ENCODE results near the gene SSRP1.
"Not testable (repeated sequence)": the region's sequence is repeated elsewhere in the genome, so short reads cannot be mapped to it uniquely, and the experiment has no call there.

The SSRP1 gene, protein sequence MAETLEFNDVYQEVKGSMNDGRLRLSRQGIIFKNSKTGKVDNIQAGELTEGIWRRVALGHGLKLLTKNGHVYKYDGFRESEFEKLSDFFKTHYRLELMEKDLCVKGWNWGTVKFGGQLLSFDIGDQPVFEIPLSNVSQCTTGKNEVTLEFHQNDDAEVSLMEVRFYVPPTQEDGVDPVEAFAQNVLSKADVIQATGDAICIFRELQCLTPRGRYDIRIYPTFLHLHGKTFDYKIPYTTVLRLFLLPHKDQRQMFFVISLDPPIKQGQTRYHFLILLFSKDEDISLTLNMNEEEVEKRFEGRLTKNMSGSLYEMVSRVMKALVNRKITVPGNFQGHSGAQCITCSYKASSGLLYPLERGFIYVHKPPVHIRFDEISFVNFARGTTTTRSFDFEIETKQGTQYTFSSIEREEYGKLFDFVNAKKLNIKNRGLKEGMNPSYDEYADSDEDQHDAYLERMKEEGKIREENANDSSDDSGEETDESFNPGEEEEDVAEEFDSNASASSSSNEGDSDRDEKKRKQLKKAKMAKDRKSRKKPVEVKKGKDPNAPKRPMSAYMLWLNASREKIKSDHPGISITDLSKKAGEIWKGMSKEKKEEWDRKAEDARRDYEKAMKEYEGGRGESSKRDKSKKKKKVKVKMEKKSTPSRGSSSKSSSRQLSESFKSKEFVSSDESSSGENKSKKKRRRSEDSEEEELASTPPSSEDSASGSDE
- total RNA-seq: 36.3 to 124 (median 63.5) reads per million in 17 experiments

DNA sequence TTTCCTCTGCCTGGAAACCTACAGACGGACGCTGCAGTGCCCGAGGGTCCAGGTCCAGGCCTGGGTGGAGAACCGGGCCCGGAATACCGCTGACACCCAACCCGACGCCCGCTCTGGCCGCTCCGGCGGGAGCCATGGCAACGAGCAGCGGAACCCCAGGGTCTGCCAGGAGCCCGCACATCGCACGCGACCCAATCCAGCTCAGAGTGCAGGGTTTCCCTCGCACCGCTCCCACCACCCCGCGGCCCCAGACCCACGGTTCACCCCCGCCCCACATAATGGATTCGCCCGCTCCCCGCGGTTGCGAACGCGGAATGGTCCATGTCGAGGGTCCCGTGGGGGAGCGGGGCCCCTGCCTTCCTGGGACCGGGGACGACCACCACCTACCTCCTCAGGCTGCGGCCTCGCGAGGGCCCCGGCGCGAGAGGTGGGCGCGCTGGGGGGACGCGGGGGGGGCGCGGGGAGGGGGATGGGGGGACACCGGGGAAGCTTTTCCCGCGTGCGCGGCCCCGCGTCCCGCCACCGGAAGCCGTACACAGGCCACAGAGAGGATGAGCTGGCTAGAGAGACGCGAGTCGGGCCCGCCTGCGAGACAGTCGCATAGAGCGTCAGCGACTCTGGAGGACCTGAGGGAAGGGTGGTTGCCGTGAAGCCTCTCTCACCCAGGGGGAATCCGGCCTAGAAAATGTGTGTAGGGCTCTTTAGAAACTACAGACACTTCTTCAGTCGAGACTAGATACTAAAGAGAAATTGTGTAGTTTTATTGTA lies at the start of gene SSRP1:
Gene SSRP1, minus strand, starts transcription at position 550 of the 768 bp plus-strand sequence. CDS start 771 bp downstream, outside the sequence.
- DNase-seq: peak; percentile 88 to 93 (median 92)

DNA sequence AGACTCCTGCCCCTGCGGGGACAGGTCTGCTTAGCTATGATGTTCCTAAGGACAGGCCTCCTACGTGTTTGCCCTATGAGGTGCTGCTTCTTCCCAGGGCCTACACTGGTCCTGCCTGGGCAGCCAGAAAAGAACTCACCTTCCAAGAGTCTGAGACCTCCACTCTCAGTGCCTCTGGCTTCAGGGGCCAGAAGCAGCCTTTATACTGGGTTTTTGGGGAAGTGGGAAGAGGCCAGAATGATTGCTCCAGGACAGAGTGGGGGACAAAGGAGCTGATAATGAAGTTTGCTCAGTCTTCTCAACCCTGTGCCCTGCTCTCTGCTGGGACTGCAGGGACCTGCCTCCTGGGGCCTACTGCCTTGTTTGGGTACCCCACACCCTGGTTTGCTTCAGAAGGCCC lies 45.3 kb upstream of the SSRP1 start, which contains the start of gene PRG3:
Gene PRG3, minus strand, starts transcription at position 176 of the 400 bp plus-strand sequence. CDS start 442 bp downstream, outside the sequence.
- no peak for DNase-seq

DNA sequence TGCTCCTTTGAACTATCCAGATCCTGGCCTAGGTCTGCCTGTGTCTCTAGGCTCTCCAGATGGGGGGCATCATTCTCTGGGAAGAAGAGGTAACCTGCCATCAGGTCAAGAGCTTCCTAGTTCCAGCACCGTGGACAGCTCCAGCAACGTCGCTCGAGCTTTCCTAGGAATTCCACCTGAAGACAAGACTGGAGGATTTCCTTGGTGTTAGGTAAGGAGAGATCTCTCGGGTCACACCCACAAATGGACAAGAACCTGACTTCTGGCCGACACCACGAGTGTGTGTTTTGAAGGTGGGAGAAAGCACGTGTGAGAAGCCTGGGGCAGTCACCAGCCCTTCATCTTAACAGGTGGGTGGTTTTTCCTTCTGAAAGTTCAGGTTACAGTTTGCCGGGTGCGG lies 44.0 kb upstream of the SSRP1 start:
- DNase-seq: peak in 1 of 4 experiments; percentile 54

DNA sequence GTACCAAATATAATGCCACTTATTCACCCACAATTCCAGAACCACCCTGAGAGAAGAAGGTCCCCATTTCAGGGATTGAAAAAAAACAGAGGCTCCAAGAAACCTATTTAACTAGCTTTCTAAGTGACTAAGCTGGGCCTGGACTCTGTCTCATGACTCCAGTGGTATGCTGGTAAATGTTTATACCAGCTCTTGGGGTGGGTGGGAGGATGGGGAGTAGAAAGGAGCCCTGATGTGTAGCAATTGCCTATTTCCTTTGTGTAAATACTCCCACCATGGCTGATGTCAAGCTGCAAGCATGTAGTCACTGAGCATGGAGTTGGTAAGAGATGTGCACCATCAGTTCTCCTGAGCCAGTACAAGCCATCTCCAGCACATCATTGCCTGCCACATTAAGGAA lies 42.5 kb upstream of the SSRP1 start:
- DNase-seq: peak; percentile 68 to 87 (median 74)

- DNase-seq: no peak
These were observed 41.4 kb upstream of the SSRP1 start for GRCh38 chr11:57377107-57377506.

GRCh38 chr11:57376095-57377090 lies 40.7 kb upstream of the SSRP1 start:
- no peak for DNase-seq

DNA sequence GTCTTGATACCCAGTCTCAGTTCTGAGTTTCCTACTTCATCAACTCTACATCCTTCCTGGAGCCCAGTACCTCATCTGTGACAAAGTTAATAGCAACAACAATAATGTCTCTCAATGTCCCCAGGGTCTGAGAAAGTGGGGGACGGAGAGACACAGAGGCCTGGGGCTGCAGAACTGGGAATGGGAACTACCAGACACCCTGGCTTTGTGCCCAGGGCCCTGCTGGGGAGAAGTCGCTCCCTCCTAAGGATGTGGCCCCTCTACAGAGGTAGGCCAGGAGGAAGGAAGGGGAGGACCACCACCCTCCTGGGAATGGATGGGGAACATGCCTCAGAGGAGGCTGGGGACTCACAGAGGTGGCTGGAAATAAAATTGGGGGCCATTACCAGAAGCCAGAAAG lies 39.8 kb upstream of the SSRP1 start:
- DNase-seq: no peak

GRCh38 chr11:57374966-57375365 lies 39.3 kb upstream of the SSRP1 start:
- DNase-seq: no peak

- DNase-seq: no peak
These were observed 37.5 kb upstream of the SSRP1 start for GRCh38 chr11:57373146-57373545.

DNA sequence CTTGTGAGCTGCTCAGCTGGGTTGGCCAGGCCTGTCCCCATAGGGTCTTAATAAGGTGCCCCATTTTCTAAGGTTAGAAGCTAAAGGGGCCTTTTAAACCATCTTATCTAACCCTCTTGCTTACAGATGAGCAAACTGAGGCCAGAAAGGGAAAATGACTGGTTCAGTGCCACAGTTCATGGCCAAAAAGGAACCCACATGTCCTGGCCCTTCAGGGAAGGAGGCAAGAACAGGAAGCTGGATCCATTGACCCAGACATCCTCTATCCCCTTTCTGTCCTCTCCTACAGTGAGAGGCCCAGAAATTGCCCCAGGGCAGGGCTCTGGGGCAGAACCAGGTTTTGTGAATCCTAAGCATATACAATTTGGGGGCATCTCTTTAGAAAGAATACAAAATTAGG lies 35.2 kb upstream of the SSRP1 start:
- peak in 3 of 4 experiments; percentile 44 to 53 (median 52) for DNase-seq

DNA sequence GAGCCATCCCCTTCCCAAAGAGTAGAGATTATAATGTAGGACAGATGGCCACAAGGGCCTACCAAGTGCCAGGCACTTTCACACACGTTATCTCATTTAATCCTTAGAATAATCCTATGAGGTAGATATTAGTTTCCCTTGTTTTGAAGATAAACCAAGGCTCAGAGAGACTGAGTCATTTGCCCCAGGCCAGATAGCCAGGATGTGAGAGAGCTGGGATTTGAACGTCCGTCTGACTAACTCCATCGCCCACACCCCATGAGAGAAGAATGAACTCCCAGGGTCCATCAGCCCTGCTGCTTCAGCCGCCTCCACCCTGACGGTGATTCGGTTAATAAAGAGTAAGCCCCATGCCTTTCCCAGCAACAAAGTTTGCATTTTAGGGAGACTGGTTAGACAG lies 34.6 kb upstream of the SSRP1 start:
- DNase-seq: peak in 1 of 4 experiments; percentile 43

DNA sequence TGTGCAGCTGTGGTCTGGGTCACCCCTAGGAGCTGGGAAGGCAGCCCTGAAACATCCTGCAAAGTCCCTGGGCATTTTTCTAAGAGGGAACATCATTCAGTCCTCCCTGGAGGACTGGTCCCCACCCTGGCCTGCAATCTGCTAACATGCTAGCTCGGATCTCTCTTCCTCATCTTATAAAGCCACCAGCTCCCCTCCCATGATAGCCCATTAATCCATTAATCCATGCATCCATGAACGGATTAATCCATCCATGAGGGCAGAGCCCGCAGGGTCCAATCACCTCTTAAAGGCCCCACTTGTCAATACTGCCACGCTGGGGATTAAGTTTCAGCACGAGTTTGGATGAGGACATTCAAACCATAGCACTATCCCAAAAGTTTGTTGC lies 33.1 kb upstream of the SSRP1 start:
- no peak for DNase-seq

GRCh38 chr11:57368106-57368844 lies 32.6 kb upstream of the SSRP1 start:
- peak; percentile 52 to 79 (median 68) for DNase-seq

GRCh38 chr11:57364851-57365660 lies 29.4 kb upstream of the SSRP1 start:
- no peak for DNase-seq

DNA sequence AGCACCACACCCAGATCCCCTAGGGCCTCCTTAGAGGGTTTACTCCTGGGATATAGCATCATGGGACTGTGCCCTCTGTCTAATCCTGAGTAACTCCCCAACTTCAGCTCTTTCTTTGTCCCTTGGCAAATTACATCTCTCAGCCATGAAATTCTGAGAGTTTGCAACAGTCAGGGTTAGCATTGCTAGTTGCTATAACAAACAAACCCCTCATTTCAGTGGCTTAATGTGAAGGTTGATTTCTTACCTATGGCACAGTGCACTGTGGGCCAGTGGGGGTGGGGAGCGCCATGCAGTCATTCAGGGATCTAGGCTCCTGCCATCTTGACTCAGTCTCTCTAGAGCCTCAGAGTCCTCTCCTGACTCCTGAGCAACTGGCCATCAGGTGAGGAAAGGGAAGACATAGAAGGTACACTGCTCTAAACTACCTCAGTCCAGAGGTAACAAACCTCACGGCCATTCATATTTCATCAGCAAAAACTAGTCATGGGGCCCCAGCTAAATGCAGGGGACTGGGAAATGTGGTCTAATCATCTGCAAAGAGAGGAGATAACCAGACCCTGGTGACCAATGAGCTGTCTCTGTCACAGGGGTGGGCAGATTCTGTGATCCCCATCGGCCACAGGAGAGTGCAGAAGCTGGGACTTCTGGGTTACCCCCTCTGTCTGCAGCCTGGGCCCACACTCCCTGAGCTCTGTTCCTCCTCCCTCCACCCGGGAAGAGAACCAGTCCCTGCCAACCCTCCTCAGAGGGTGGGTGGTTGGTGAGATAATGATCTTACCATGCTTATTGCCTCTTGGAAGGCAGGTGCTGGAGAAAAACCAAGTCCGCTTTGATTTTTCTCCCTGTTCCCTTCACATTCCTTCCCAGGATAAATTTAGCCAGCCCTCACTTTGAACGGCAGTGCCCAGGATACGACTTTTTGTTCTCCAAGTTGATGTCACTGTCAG lies 27.7 kb upstream of the SSRP1 start:
- no peak for DNase-seq

GRCh38 chr11:57361926-57362325 lies 26.2 kb upstream of the SSRP1 start:
- DNase-seq: no peak

GRCh38 chr11:57361420-57361819 lies 25.7 kb upstream of the SSRP1 start:
- DNase-seq: not testable (repeated sequence)

DNA sequence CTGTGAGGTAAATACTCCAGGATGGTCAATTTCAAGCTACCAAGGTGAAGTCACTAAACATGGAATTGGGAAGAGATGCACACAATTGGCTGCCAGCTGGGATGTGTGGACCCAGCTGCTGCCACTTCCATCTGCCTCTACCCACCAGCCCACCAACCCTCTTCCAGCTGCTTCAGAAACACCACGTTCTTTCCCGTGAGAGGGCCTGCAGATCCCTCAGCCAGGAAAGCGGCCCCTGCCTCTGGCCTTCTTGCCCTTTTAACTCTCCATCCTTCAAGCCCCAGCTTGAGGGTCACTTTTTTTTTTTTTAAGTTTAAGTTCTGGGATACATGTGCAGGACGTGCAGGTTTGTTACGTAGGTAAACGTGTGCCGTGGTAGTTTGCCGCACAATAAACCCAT lies 25.3 kb upstream of the SSRP1 start:
- DNase-seq: no peak
